ENCODE measurements around the gene TRPM5.

GRCh38 chr11:2410616-2411015 is 33.7 kb downstream of the TRPM5 start:
- TF ChIP-seq CTCF (conservative IDR thresholded peaks at IDR 0.05; ENCODE audit: low read depth, low read length) (no peak), EZH2 (IDR thresholded peaks at IDR 0.05; ENCODE audit: borderline replicate concordance, low read depth, low read length, poor library complexity, severe bottlenecking) (no peak)
